ENCODE measurements around the gene CFI.

CFI gene

GRCh38 chr4:109801895-109802319 lies at the start of gene CFI:
CFI (minus strand) TSS chr4:109801999; CDS start chr4:109801971, 28 bp downstream.
- DNase-seq (ENCODE audit: low read depth in 2 of 3, low spot score in 2 of 3) = no peak

- DNase-seq (ENCODE audit: low read depth in 2 of 3, low spot score in 2 of 3) = no peak
These were observed 48.8 kb upstream of the CFI start for GRCh38 chr4:109850601-109851000.

GRCh38 chr4:109848501-109848900 lies 46.7 kb upstream of the CFI start:
- DNase-seq (ENCODE audit: low read depth in 2 of 3, low spot score in 2 of 3) = no peak

- DNase-seq (ENCODE audit: low read depth in 2 of 3, low spot score in 2 of 3) = no peak
These were observed 46.2 kb upstream of the CFI start, which contains the start of gene LRIT3 for GRCh38 chr4:109847896-109848442. LRIT3 (plus strand) TSS chr4:109848107; CDS start chr4:109848202, 95 bp downstream.

DNA sequence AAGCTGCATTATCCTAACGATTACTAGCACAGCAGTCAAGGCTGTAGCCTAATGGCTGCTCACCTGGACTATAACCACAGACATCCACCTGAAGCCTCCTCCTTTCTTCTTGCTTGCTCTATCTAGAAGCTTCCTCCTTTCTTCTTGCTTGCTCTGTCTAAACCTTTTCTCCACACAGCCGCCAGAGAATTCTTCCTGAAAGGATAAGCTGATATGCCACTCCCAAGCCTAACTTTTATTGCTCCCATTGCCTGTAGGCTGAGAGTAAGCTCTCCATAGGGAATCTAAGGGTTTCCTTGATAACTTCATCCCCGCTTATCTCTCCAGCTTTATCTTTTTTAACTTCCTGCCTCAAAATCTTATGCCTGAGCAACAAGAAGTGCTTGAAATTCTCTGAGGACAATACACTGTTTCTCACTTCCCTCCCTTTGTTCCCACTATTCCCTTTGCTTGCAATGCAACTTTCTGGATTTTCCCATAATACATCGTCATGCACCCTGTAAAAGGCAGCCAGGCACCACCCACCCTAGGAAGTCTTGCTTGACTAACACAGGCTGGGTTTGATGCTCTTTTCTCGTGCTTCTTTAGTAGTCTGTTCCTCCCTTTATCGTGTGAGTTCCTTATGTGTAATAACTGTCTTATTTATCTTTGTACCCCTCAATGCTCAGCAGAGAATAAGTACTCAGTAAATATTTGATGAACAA lies 44.7 kb upstream of the CFI start:
- DNase-seq (ENCODE audit: low read depth in 2 of 3, low spot score in 2 of 3) = no peak

GRCh38 chr4:109836985-109837384 lies 35.2 kb upstream of the CFI start:
- DNase-seq (ENCODE audit: low read depth in 2 of 3, low spot score in 2 of 3) = no peak

- DNase-seq (ENCODE audit: low read depth in 2 of 3, low spot score in 2 of 3) = no peak
These were observed 32.0 kb upstream of the CFI start for GRCh38 chr4:109833756-109834155.

GRCh38 chr4:109827672-109828071 lies 25.9 kb upstream of the CFI start, which contains the start of gene RRH:
RRH (plus strand) TSS chr4:109827972; CDS start chr4:109828028, 56 bp downstream.
- no peak for DNase-seq (ENCODE audit: low read depth in 2 of 3, low spot score in 2 of 3)

- no peak for DNase-seq (ENCODE audit: low read depth in 2 of 3, low spot score in 2 of 3)
These were observed 24.9 kb upstream of the CFI start for GRCh38 chr4:109826719-109827118.

DNA sequence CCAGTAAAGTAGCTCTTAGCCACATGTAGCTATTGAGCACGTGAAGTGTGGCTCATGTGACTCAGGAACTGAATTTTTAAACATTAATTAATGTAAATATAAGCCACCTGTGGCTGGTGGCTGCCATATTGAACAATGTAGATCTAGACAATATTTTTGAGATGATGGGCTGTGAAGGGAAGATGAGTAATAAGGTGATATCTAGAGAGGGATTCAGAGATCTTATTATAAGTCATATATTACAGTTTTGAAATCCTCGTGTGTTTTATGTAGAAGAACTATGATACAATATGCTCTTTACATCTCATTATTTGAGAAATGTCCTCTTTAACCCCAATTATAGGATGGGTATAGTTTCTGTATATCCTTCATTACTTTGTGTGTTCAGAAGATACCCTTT lies 19.4 kb upstream of the CFI start:
- no peak for DNase-seq (ENCODE audit: low read depth in 2 of 3, low spot score in 2 of 3)

DNA sequence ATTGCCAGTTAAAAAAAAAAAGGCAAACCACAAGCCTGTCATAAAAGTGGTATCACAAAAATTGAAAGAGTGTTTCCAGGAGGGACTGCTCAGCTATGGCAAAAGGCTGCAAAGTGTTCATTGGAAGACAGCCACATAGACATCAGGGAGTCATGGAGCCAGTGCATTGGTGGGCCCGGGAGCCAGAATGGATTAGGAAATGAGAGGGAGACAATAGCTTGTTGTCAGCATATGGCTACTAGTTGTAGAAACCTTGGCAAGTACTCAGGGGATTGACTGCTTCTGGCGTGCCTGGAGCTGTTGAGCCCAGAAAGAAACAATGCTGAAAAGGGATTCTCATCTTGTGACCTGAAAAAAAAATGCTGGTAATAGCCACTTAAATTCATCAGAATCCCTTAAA lies 18.8 kb upstream of the CFI start:
- DNase-seq (ENCODE audit: low read depth in 2 of 3, low spot score in 2 of 3) = no peak

- no peak for DNase-seq (ENCODE audit: low read depth in 2 of 3, low spot score in 2 of 3)
These were observed 16.5 kb upstream of the CFI start for GRCh38 chr4:109818268-109818667.

- no peak for DNase-seq (ENCODE audit: low read depth in 2 of 3, low spot score in 2 of 3)
These were observed 15.1 kb upstream of the CFI start for GRCh38 chr4:109816894-109817293.

DNA sequence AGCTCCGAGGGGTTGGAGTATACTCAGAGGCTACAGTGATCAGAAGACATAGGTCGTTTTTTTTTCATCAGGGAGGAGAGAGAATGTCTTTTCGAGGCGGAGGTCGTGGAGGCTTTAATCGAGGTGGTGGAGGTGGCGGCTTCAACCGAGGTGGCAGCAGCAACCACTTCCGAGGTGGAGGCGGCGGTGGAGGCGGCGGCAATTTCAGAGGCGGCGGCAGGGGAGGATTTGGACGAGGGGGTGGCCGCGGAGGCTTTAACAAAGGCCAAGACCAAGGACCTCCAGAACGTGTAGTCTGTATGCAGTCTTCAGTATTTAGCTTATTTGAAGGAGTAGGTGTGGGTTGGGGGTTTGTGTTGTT lies 14.3 kb upstream of the CFI start:
- DNase-seq (ENCODE audit: low read depth in 2 of 3, low spot score in 2 of 3) = peak in 2 of 3 experiments; percentile 7 to 12

GRCh38 chr4:109815151-109816081 lies 13.6 kb upstream of the CFI start, which contains the start of gene GAR1:
GAR1 (plus strand) TSS chr4:109815762; CDS start chr4:109816165, 403 bp downstream.
- DNase-seq (ENCODE audit: low read depth in 2 of 3, low spot score in 2 of 3) = peak; percentile 60 to 69 (median 68)

GRCh38 chr4:109811707-109812106 lies 9.9 kb upstream of the CFI start:
- no peak for DNase-seq (ENCODE audit: low read depth in 2 of 3, low spot score in 2 of 3)

GRCh38 chr4:109810552-109811387 lies 9.0 kb upstream of the CFI start:
- DNase-seq (ENCODE audit: low read depth in 2 of 3, low spot score in 2 of 3) = no peak

DNA sequence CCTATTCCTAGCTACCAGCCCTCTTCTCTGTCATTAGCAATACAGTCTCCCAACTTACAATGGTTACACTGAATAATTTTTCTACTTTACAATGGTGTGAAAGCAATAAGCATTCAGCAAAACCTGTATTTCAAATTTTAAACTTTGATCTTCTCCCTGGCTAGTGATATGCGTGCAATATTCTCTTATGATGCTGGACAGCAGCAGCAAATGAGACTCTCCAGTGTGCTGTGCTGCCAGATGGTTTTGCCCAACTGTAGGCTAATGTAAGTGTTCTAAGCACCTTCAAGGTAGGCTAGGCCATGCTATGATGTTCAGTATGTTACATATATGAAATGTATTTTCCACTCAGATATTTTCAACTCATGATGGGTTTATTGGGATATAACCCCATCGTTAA lies 7.9 kb upstream of the CFI start:
- no peak for DNase-seq (ENCODE audit: low read depth in 2 of 3, low spot score in 2 of 3)

DNA sequence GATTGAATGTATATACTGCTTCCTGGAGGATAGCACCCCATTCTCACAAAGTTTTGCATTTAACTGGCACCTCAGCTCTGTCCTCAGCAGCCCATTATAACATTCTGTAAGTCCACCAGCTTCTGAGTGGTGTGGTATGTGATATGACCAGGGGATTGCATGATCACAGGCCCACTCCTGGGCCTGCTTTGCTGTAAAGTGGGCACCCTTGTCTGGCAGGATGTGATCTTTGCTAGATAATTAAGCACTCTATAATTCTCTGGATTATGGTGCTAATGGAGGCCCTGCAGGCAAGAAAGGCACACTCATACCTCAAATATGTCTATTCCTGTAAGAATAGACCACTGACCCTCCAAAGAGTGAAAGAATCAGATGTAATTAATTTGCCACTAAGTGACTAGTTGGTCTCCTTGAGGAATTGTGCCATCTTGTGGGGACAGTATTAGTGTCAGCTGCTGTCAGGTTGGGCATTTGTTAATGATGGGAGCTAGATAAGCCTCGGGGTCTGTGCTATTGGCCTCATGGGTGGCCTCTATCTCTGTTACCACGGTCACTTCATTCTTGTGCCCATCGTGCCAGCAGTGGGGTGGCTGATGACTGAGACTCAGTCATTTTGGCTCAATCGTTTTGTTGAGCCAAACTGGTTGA lies 2.2 kb upstream of the CFI start:
- DNase-seq (ENCODE audit: low read depth in 2 of 3, low spot score in 2 of 3) = no peak

- no peak for DNase-seq (ENCODE audit: low read depth in 2 of 3, low spot score in 2 of 3)
These were observed 555 bp downstream of the CFI start for GRCh38 chr4:109801099-109801789.

Data from activated CD8-positive, alpha-beta memory T cell treated with anti-CD3 and anti-CD28 coated beads for 48 hours (primary cell).